HS-27A (cell line): Measurements from ENCODE around the gene YIPF1.
A peak's percentile ranks its signal among the peaks of the same experiment; 100 is the strongest.
"Not testable (repeated sequence)": the region's sequence is repeated elsewhere in the genome, so short reads cannot be mapped to it uniquely, and the experiment has no call there.

Experiments
- DNase-seq: peaks from one replicate; pipeline ENCODE4 v3.0.0-alpha.2; 2012; ENCODE audit warnings: low read depth, missing footprints

Gene YIPF1

GRCh38 chr1:53894644-53895043, 5.0 kb upstream of the YIPF1 start:
- DNase-seq: no peak

GRCh38 chr1:53893999-53894636, 4.5 kb upstream of the YIPF1 start, which contains the start of gene DIO1:
DIO1 (plus strand) TSS chr1:53894187; CDS start chr1:53894211, 24 bp downstream.
- DNase-seq: no peak

- DNase-seq: no peak
Measured at GRCh38 chr1:53892911-53893310, 3.3 kb upstream of the YIPF1 start.

GRCh38 chr1:53891678-53892077, 2.1 kb upstream of the YIPF1 start:
- no peak for DNase-seq

- no peak for DNase-seq
Measured at GRCh38 chr1:53891018-53891417, 1.4 kb upstream of the YIPF1 start.

GRCh38 chr1:53890522-53890941, 935 bp upstream of the YIPF1 start:
- no peak for DNase-seq

GRCh38 chr1:53888681-53889080, 916 bp downstream of the YIPF1 start:
- DNase-seq: no peak

GRCh38 chr1:53883600-53883999, 6.0 kb downstream of the YIPF1 start:
- DNase-seq: not testable (repeated sequence)

GRCh38 chr1:53881853-53882252, 7.7 kb downstream of the YIPF1 start:
- DNase-seq: not testable (repeated sequence)

- no peak for DNase-seq
Measured at GRCh38 chr1:53878492-53879105, 11.0 kb downstream of the YIPF1 start.

GRCh38 chr1:53875150-53875549, 14.4 kb downstream of the YIPF1 start:
- DNase-seq: not testable (repeated sequence)

GRCh38 chr1:53871773-53872484, 17.7 kb downstream of the YIPF1 start:
- DNase-seq: no peak

- no peak for DNase-seq
Measured at GRCh38 chr1:53871221-53871620, 18.4 kb downstream of the YIPF1 start.

- no peak for DNase-seq
Measured at GRCh38 chr1:53869454-53870117, 20.0 kb downstream of the YIPF1 start.

- no peak for DNase-seq
Measured at GRCh38 chr1:53868565-53868964, 21.0 kb downstream of the YIPF1 start.

GRCh38 chr1:53862507-53862906, 27.1 kb downstream of the YIPF1 start:
- no peak for DNase-seq

- peak; percentile 29 for DNase-seq
Measured at GRCh38 chr1:53860967-53861411, 28.6 kb downstream of the YIPF1 start.

GRCh38 chr1:53851571-53852285, 37.9 kb downstream of the YIPF1 start:
- no peak for DNase-seq

GRCh38 chr1:53850082-53850673, 39.4 kb downstream of the YIPF1 start:
- no peak for DNase-seq

GRCh38 chr1:53847980-53848379, 41.6 kb downstream of the YIPF1 start:
- DNase-seq: no peak

GRCh38 chr1:53842347-53842746, 47.2 kb downstream of the YIPF1 start:
- DNase-seq: no peak

- DNase-seq: no peak
Measured at GRCh38 chr1:53838654-53838974, 51.0 kb downstream of the YIPF1 start.
